DND-41 (cell line): Measurements from ENCODE around the gene DCC.

Experiments
- CTCF ChIP-seq: IDR thresholded peaks from 2 replicates; pipeline ENCODE4 v1.5.1; 2012; ENCODE audit warnings: borderline replicate concordance, low read length, moderate library complexity, mild to moderate bottlenecking; ENCODE audit not compliant: poor library complexity, severe bottlenecking; ENCODE audit errors: extremely low read depth
- EZH2 ChIP-seq: IDR thresholded peaks from 3 replicates; pipeline ENCODE4 v1.6.1; 2012; ENCODE audit warnings: borderline replicate concordance, low read depth, mild to moderate bottlenecking, moderate library complexity, low read length, inconsistent platforms; ENCODE audit not compliant: severe bottlenecking

DNA sequence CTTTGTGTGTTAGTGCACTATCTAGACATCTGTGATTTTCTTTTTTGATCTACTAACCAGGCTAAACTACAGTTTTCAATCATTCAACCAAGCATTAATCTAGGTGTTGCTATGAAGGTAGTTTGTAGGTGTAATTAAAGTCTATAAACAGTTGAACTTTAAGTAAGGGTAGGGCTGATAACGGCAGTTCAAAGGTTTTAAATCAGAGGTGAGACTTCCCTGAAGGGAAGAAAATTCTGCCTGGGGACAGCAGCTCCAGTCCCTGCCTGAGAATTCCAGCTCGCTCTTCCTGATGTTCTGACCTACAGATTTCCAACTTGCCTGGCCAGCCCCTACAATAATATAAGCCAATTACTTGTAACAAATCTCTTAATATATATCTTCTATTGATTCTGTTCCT lies 1220.5 kb downstream of the DCC start:
- no peak for TF ChIP-seq CTCF
- no peak for TF ChIP-seq EZH2
